Measurements from ENCODE around the gene KCNJ14. TPM values are rescaled to one million over a fixed set of nuclear protein-coding genes. Genes with fewer than 3 reads are reported as not detected.
A peak's percentile ranks its signal among the peaks of the same experiment; 100 is the strongest.
"Not testable (repeated sequence)": the region's sequence is repeated elsewhere in the genome, so short reads cannot be mapped to it uniquely, and the experiment has no call there.

KCNJ14 gene
- total RNA-seq, 1 donor, result 1.7 TPM

DNA sequence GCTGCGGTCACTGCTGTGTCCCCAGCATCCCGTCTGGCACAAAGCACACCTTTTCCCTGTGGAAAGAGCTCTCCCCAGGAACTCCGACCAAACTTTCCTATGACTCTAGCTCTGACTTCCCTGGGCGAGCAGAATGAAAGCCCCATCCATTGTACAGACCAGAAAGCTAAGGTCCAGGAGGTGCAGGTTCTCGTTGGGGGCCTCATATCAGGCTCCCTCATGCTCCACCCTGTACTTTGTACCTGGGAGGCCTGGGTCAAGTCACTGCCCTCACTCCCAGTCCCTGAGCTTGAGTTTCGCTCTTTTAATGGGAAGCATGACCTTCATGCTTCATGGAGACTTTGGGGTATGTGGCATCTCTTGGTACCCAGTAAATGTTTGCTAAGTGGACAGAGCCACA lies 32.2 kb downstream of the KCNJ14 start:
- Histone ChIP-seq H3K4me1 (ENCODE audit: insufficient read depth, low read length) (peaks cover 22% of the 10 kb centered on the region), H3K9me3 (ENCODE audit: low read depth, low read length) (no peaks in the 10 kb centered on the region), H3K27me3 (ENCODE audit: insufficient read depth, low read length) (no peaks in the 10 kb centered on the region), H3K4me3 (ENCODE audit: low read length) (no peak overlapping the region)

DNA sequence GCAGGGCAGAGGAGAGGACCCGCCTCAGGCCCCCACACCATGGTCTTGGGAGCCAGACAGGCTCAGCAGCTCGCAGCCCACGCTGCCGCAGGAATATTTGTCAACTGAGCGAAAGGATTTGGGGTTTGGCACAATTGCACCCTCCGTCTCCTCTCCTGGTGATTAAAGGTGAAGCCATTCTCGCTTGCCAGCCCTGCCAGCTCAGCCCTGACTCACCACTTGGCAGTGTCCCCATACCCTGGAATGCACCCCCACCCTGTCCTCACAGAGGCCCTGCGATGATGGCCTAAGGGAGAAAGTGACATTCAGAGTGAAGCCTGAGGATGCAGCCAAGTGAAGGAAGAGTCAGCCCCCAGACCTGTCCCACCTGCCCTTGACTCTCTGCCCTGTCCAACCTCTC lies 32.6 kb downstream of the KCNJ14 start:
- no peaks in the 10 kb centered on the region for H3K9me3 ChIP-seq (ENCODE audit: low read depth, low read length)
- H3K27me3 ChIP-seq (ENCODE audit: insufficient read depth, low read length), result no peaks in the 10 kb centered on the region
- peaks cover 26% of the 10 kb centered on the region for H3K4me1 ChIP-seq (ENCODE audit: insufficient read depth, low read length)
- H3K4me3 ChIP-seq (ENCODE audit: low read length), result no peak overlapping the region

DNA sequence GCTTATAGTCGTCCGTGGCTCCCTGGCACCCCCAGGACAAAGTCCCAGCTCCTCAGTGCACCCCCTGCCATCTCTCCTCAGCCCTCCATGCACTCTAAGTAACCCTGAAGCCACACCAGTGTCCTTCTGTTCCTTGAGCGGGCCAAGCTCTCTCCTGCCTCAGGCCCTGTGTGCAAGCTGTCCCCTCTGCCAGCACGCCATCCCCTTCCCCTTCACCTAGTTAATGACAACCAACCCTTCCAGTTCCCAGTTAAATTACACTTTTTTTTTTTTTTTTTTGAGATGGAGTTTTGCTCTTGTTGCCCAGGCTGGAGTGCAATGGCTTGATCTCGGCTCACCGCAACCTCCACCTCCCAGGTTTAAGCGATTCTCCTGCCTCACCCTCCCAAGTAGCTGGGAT lies 33.1 kb downstream of the KCNJ14 start:
- H3K4me3 ChIP-seq (ENCODE audit: low read length); H3K27me3 ChIP-seq (ENCODE audit: insufficient read depth, low read length); H3K9me3 ChIP-seq (ENCODE audit: low read depth, low read length): not testable (repeated sequence)
- peaks cover 27% of the 10 kb centered on the region for H3K4me1 ChIP-seq (ENCODE audit: insufficient read depth, low read length)

DNA sequence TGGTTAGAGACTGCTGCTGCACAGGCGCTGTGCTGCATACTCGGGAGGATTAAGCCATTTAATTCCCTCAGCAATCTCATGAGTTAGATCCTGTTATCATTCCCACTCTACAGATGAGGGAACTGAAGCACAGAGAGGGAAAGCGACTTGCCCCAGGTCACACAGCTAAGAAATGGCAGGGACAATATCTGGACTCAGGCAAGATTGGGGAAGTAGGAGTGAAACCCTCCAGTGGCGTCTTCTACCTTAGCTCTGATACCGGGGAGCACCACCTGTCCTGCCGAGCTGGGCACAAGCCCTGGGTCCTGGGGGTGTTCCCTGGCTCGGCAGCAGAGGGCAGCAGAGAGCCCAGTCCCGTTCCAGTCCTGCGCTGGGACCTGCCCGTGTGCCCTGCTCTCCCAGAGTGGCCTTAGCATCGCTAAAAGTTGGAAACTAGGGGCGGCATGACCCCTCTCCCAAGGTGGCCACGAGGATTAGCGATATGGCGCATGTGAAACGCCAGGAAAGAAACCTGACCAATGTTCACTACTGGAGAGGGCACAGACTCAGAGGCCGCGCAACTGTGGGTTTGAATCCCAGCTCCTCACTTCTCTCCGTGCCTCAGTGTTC lies 34.3 kb downstream of the KCNJ14 start:
- H3K4me1 ChIP-seq (ENCODE audit: insufficient read depth, low read length), result peaks cover 33% of the 10 kb centered on the region
- H3K27me3 ChIP-seq (ENCODE audit: insufficient read depth, low read length), result no peaks in the 10 kb centered on the region
- H3K9me3 ChIP-seq (ENCODE audit: low read depth, low read length), result no peaks in the 10 kb centered on the region
- H3K4me3 ChIP-seq (ENCODE audit: low read length), result no peak overlapping the region

DNA sequence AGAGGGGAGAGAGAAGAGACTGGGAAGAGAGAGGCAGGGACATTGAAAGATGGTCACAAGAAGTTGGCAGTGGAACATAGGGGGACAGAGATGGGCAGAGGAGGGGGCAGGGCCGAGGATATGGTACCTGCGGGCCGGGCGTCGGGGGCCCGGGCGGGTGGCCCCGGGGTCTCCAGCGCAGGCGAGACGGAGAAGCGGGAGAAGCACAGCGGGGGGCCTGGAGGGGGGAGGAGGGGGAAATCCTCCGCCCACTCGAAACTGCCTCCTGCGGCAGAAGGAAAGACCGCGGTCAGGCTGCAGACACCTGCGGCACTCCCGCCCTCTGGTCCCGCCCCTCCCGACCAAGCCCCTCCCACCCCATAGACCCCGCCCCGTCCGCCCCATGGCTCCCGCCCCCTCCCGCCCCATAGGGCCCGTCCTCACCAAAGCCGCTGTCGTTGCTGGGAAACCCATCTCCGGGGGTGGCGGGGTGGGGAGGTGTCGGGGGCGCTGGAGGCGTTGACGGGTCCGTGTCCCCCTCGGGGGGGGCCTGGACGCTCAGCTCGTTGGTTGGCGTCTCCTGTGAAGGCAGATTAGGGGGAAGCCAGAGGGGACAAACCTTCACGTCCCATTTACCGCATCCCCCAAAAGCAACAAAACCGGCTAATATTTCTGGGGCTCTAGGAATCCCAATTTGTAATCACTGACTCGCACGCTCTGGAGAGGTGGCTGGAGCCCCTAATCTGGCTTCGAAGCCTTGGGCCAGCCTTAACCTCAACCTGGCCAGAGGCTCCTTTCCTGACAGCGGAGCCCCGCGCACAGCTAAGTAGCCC lies 35.8 kb downstream of the KCNJ14 start:
- Histone ChIP-seq H3K4me3 (ENCODE audit: low read length) (no peak overlapping the region), H3K27me3 (ENCODE audit: insufficient read depth, low read length) (no peaks in the 10 kb centered on the region), H3K9me3 (ENCODE audit: low read depth, low read length) (no peaks in the 10 kb centered on the region)

DNA sequence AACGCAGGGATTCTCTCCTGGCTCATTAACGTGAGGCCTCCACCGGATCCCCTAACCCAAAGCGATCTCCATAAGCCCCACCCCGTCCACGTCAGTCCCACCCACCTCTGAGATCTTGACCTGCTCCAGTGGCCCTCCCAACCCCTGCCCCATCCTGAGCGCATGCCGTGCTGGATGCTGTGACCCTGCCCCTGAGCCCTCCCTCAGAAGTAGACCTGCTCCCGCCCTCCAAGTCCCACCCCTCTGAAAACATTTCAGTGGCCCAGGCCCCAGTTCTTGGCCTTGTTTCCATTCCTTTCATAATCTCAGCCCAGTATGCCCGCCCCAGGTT lies 36.4 kb downstream of the KCNJ14 start:
- Histone ChIP-seq H3K4me3 (ENCODE audit: low read length) (no peak overlapping the region), H3K27me3 (ENCODE audit: insufficient read depth, low read length) (no peaks in the 10 kb centered on the region), H3K4me1 (ENCODE audit: insufficient read depth, low read length) (peaks cover 42% of the 10 kb centered on the region), H3K9me3 (ENCODE audit: low read depth, low read length) (no peaks in the 10 kb centered on the region)

More for the DNA sequence above, 35.8 kb downstream of the KCNJ14 start:
- peaks cover 42% of the 10 kb centered on the region for H3K4me1 ChIP-seq (ENCODE audit: insufficient read depth, low read length)

DNA sequence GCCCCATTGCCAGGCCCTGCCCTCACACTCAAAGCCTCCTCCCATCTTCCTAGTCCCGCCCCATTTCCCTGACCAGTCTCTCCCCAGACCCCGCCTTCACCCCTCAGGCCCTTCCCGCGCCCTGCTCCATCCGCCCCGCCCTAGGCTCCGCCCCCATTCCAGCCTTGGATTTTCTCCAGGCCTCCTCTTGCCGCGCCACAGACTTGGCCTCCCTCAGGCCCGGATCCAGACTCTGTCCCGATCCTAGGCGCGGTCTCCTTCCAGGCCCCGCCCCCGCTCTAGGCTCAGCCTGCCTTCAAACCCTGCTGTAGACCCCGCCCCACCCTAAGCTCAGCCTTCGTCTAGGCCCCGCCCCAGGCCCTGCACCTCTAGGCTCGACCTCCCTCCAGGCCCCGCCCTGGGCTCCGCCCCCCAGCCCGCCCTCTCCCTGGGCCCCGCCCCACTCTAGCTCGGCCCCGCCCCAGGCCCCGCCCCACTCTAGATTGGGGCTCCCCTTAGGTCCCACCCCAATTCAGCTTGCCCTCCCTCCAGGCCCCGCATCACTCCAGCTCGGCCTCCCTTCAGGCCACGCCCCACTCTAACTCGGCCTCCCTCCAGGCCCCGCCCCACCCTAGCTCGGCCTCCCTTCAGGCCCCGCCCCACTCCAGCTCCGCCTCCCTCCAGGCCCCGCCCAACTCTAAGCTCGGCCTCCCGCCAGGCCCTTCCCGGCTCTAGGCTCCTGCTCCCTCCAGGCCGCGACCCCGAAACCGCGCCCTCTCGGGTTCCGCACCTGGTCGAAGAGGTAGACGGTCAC lies 37.7 kb downstream of the KCNJ14 start:
- H3K27me3 ChIP-seq (ENCODE audit: insufficient read depth, low read length), result no peaks in the 10 kb centered on the region
- H3K9me3 ChIP-seq (ENCODE audit: low read depth, low read length), result no peaks in the 10 kb centered on the region
- peak overlapping the region; percentile 38 for H3K4me3 ChIP-seq (ENCODE audit: low read length)
- H3K4me1 ChIP-seq (ENCODE audit: insufficient read depth, low read length), result peaks cover 42% of the 10 kb centered on the region

DNA sequence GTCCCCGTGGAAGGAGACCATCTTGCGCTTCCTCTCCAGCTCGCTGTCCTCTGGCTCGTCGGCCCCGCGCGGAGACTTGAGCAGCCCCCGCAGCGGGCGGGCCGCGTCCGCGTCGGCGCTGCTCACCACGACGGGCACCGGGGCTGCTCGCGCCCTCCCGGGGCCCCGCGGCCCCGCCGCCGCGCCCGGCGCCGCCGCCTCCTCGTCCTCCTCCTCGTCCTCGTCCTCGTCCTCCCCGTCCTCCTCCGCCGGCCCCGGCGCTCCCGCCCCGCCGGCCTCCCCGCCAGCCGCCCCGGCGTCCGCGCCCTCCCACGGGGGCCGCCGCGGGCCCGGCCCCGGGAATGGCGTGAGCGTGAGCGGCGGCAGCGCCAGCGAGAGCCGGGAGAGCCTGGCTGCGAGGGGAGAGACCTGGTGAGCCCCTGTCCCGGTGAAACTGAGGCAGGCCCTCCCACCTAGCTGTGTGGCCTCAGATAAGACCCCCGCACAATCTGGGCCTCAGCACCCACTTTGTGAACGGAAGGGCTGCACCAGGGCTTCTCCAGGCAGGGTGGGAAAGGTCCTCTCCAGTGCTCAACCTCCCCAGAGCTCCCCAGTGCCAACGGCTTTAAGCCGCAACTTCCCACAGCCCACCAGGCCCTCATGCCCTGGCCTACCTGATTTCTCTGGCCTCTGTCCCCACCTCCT lies 38.5 kb downstream of the KCNJ14 start:
- H3K4me1 ChIP-seq (ENCODE audit: insufficient read depth, low read length), result peaks cover 42% of the 10 kb centered on the region
- no peaks in the 10 kb centered on the region for H3K27me3 ChIP-seq (ENCODE audit: insufficient read depth, low read length)
- H3K4me3 ChIP-seq (ENCODE audit: low read length), result peak overlapping the region; percentile 38

DNA sequence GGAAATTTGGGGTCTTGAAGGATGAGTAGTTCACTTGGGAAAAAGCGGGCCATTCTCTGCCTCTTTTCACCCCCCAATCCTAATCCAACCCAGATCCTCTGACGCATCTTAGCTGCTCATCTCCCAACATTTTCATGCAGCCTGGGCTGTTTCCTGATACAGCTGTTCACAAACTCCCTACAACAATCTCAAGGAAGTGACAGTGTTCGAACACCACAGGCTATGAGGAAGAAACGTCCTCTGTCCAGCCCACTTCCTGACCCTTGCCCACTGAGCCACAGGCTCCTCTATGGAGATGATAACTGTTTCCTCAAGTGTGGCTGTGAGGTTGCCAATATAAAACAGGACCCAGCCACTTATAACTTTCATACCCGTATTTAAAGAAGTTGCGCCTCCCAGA lies 40.0 kb downstream of the KCNJ14 start:
- Histone ChIP-seq H3K9me3 (ENCODE audit: low read depth, low read length) (no peaks in the 10 kb centered on the region), H3K4me1 (ENCODE audit: insufficient read depth, low read length) (peaks cover 37% of the 10 kb centered on the region), H3K4me3 (ENCODE audit: low read length) (no peak overlapping the region), H3K27me3 (ENCODE audit: insufficient read depth, low read length) (no peaks in the 10 kb centered on the region)

More for the DNA sequence above, 38.5 kb downstream of the KCNJ14 start:
- no peaks in the 10 kb centered on the region for H3K9me3 ChIP-seq (ENCODE audit: low read depth, low read length)

DNA sequence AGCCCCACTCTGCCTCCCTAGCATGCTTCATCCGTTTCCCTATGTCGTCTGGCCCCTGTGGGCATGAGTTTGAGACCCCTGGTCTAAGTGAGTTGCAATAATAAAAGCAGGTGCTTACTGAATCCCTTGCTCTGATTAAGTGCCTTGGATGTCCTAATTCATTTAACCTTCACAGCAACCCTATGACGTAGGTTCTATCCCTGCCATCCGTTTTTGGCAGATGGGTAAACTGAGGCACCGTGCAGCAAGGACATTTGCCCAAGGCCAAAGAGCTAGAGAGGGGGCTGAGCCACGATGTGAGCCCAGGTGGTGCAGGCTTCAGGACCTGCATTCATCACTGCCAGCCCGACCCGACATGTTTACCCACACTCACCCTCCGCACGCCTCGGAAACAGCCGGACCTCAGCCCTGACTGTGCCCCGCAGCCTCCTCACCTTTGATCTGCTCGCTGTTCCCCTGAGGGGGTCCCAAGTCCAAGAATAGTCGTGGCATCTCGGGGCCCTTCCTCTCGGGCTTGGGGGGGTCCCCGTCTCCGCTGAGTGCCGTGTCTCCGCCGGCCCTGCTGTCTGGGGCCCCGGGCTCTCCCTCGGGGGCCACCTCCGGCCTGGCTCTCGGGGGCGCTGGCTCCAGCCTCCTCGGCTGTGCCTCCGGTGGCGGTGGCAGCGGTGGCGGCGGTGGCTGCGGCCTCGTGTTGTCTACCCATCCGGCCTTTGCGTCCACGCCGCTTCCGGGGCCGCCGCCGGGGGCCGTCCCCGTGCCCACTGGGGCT lies 41.8 kb downstream of the KCNJ14 start:
- no peak overlapping the region for H3K4me3 ChIP-seq (ENCODE audit: low read length)
- H3K9me3 ChIP-seq (ENCODE audit: low read depth, low read length), result no peaks in the 10 kb centered on the region
- H3K27me3 ChIP-seq (ENCODE audit: insufficient read depth, low read length), result no peaks in the 10 kb centered on the region
- H3K4me1 ChIP-seq (ENCODE audit: insufficient read depth, low read length), result peaks cover 34% of the 10 kb centered on the region

DNA sequence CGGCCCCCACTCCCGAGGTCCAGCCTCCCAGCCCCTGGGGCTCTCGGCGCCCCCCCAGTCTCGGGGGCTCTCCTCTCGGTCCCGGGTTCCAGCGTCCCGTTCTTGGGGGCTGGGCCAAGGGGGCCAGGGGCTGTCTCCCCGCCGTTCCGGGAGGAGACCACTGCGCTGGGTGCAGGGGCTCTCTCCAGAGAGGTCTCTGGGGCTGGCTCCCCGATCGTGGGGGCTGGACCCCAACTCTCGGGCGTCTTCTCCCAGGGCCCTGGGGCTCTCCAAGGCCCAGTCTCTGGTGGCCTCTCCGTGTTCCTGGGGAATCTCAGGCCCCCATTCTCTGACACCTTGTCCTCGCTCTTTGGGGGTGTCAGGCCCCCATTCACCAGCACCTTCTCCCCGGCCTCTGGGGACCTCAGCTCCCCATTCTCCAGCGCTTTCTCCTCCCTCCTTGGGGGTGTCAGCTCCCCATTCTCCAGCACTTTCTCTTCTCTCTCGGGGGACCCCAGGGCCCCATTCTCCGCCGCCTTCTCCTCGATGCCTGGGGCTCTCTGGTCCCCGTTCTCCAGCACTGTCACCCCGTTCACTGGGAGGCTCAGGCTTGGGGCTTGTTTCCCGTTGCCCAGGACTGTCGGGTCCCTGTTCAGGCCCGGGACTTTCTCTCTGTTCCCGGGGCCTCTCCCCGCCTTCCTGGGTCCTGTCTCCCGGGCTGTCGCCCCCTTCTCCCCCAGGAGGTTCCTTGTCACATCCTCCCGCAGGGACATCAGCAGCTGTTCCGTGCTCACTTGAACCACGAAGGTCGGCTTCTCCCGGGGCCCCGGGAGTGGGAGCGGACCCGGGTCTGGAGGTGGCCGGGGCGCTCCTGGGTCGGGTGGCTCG lies 42.6 kb downstream of the KCNJ14 start:
- Histone ChIP-seq H3K4me3 (ENCODE audit: low read length) (no peak overlapping the region), H3K4me1 (ENCODE audit: insufficient read depth, low read length) (peaks cover 26% of the 10 kb centered on the region), H3K9me3 (ENCODE audit: low read depth, low read length) (no peaks in the 10 kb centered on the region), H3K27me3 (ENCODE audit: insufficient read depth, low read length) (no peaks in the 10 kb centered on the region)

DNA sequence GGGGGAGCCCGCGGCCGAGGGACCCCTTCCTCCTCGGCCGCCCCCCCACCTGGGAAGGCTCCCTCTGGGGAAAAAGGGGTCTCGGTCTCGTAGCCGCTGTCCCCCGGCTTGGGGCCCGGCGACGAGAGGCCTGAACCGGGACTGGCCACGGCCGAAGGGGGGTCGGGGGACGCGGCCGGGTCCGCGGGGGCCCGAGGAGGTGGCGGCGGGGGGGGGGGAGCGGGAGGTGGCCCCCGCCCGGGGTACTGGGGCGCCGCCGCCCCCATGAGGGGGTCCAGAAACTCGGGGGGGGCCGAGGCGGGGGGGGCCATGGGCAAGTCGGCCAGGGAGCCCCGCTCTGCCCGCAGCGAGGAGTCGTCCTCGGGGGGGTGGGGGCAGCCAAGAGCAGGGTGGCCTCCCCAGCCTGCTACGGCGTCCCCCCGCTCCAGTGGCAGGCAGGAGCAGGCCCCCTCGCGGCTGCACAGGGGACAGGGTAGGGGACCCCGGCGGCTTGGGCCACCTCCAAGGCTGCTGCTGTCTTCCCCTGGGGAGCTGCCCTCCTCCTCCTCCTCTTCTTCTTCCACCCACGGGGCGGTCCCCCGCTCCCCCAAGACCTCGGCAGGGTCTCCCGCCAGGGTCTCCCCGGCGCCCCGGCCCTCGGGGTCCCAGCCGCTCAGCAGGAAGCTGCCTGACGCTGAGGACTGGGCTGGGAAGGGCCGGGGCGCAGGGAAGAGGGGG lies 43.4 kb downstream of the KCNJ14 start:
- Histone ChIP-seq H3K9me3 (ENCODE audit: low read depth, low read length) (no peaks in the 10 kb centered on the region), H3K4me1 (ENCODE audit: insufficient read depth, low read length) (peaks cover 25% of the 10 kb centered on the region), H3K4me3 (ENCODE audit: low read length) (no peak overlapping the region), H3K27me3 (ENCODE audit: insufficient read depth, low read length) (no peaks in the 10 kb centered on the region)
